Measurements from ENCODE around the gene GNAQ. TPM values are rescaled to one million over a fixed set of nuclear protein-coding genes. Genes with fewer than 3 reads are reported as not detected.

Gene GNAQ
- total RNA-seq, 1 experiment from 2014 or later, result 0.51 TPM

DNA sequence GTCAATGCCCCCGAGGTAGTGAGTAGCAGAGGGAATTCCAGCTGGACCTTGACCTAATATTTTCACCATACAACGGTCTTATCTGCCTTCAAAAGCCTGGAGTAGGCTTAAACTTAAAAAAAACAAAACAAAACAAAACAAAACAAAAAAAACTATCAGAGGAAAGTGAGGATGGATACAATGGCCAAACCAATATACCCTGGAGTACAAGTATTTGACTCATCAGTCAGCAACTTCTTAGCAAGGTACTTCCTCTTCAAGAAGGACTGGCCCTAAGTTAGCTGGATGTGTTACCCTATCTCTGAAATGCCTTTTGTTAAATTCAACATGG is 222.9 kb downstream of the GNAQ start:
- no peak overlapping the region for H3K9ac ChIP-seq (ENCODE audit: low read length)
- no peak overlapping the region for H3K27ac ChIP-seq (ENCODE audit: low read length)
- no peaks in the 10 kb centered on the region for H3K27me3 ChIP-seq (ENCODE audit: low read length)
- no TSS peak for BruUV-seq (replicated peaks)
- peaks cover 7% of the 10 kb centered on the region for H3K4me1 ChIP-seq (ENCODE audit: insufficient read depth, low read length)
- POLR2A ChIA-PET (ENCODE audit: unreplicated experiment), result no interaction called here
- no peaks in the 10 kb centered on the region for H3K9me3 ChIP-seq (ENCODE audit: low read length)
- DNase-seq, result peak; percentile 4
- no peaks in the 10 kb centered on the region for H3K9me2 ChIP-seq (replicated peaks; ENCODE audit: low read length)
- no peaks in the 10 kb centered on the region for H4K20me1 ChIP-seq (ENCODE audit: low read length)
- H3K79me2 ChIP-seq (ENCODE audit: low read length), result no peaks in the 10 kb centered on the region
- H3K36me3 ChIP-seq (ENCODE audit: low read depth, low read length), result no peaks in the 10 kb centered on the region
- H3K4me2 ChIP-seq (ENCODE audit: low read length), result no peak overlapping the region
- CTCF ChIA-PET, result no interaction called here
- no peaks in the 10 kb centered on the region for H3F3A ChIP-seq (ENCODE audit: low read length, unreplicated experiment)
- H3K4me3 ChIP-seq (ENCODE audit: low read length), result no peak overlapping the region
- intact Hi-C loops (cut with micrococcal nuclease), result no loop called here
- TF ChIP-seq EZH2 (IDR thresholded peaks at IDR 0.05; ENCODE audit: low read length, unreplicated experiment) (no peak), EZH2phosphoT487 (IDR thresholded peaks at IDR 0.05; ENCODE audit: borderline replicate concordance, low read length) (no peak)
- TF ChIP-seq, protein P1, sequence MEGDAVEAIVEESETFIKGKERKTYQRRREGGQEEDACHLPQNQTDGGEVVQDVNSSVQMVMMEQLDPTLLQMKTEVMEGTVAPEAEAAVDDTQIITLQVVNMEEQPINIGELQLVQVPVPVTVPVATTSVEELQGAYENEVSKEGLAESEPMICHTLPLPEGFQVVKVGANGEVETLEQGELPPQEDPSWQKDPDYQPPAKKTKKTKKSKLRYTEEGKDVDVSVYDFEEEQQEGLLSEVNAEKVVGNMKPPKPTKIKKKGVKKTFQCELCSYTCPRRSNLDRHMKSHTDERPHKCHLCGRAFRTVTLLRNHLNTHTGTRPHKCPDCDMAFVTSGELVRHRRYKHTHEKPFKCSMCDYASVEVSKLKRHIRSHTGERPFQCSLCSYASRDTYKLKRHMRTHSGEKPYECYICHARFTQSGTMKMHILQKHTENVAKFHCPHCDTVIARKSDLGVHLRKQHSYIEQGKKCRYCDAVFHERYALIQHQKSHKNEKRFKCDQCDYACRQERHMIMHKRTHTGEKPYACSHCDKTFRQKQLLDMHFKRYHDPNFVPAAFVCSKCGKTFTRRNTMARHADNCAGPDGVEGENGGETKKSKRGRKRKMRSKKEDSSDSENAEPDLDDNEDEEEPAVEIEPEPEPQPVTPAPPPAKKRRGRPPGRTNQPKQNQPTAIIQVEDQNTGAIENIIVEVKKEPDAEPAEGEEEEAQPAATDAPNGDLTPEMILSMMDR (conservative IDR thresholded peaks at IDR 0.05; ENCODE audit: low read depth, low read length), result no peak
- no peak for ATAC-seq
- no peak overlapping the region for H2AFZ ChIP-seq (ENCODE audit: low read length)

DNA sequence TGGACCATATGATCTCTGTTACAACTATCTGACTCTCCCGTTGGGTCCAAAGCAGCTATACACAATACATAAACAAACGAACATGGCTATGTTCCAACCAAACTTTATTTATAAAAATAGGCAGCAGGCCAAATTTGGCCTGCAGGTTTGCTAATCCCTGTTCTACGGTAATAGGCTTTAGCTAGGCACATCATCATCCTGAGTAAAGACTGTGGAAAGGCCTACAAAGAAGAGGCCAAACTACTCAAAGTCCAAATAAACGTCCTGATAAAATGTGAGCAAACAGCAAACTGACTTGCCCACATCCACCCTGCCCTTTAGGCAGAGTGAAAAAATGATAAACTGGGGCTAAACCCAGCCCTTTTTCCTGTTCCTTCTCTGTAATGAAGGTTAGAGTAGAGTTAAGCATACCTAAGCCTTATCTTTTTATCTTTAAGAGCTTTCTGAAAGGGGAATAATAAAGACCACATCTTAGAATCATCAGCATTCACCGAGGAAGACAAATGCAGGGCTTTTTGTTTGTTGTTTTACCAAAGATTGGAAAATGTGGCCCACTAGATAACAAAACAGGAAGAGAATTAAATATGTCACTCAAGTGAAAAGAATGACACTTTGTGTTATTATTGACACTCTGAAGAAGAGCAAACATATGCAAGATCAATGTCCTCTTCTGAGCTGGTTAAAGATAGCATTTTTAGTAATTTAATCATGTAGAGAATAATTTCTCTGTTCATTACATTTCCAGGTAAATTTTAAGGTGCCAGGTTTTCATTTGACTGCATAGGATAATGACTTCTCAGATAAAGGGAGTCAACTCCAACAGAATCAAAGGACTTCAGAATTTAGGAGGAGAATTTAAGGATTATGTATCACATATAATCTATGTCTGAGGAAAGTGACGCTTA is 223.5 kb downstream of the GNAQ start:
- POLR2A ChIA-PET (ENCODE audit: unreplicated experiment), result no interaction called here
- no peak overlapping the region for H3K27ac ChIP-seq (ENCODE audit: low read length)
- H3K4me1 ChIP-seq (ENCODE audit: insufficient read depth, low read length), result peaks cover 7% of the 10 kb centered on the region
- TF ChIP-seq EZH2phosphoT487 (IDR thresholded peaks at IDR 0.05; ENCODE audit: borderline replicate concordance, low read length) (no peak), EZH2 (IDR thresholded peaks at IDR 0.05; ENCODE audit: low read length, unreplicated experiment) (no peak)
- TF ChIP-seq, protein P1 (conservative IDR thresholded peaks at IDR 0.05; ENCODE audit: low read depth, low read length), result no peak
- CTCF ChIA-PET, result no interaction called here
- H3K9me3 ChIP-seq (ENCODE audit: low read length), result no peaks in the 10 kb centered on the region
- H3K79me2 ChIP-seq (ENCODE audit: low read length), result no peaks in the 10 kb centered on the region
- H3K4me2 ChIP-seq (ENCODE audit: low read length), result no peak overlapping the region
- intact Hi-C loops (cut with micrococcal nuclease), result no loop called here
- no peaks in the 10 kb centered on the region for H3K27me3 ChIP-seq (ENCODE audit: low read length)
- no peaks in the 10 kb centered on the region for H3K9me2 ChIP-seq (replicated peaks; ENCODE audit: low read length)
- H4K20me1 ChIP-seq (ENCODE audit: low read length), result no peaks in the 10 kb centered on the region
- H2AFZ ChIP-seq (ENCODE audit: low read length), result no peak overlapping the region
- no peak overlapping the region for H3K4me3 ChIP-seq (ENCODE audit: low read length)
- H3F3A ChIP-seq (ENCODE audit: low read length, unreplicated experiment), result no peaks in the 10 kb centered on the region
- no TSS peak for BruUV-seq (replicated peaks)
- no peaks in the 10 kb centered on the region for H3K36me3 ChIP-seq (ENCODE audit: low read depth, low read length)
- no peak for DNase-seq
- ATAC-seq, result no peak
- no peak overlapping the region for H3K9ac ChIP-seq (ENCODE audit: low read length)

- Histone ChIP-seq H3K4me3 (ENCODE audit: low read length) (no peak overlapping the region), H3K9ac (ENCODE audit: low read length) (no peak overlapping the region), H3K36me3 (ENCODE audit: low read depth, low read length) (no peaks in the 10 kb centered on the region), H3K79me2 (ENCODE audit: low read length) (no peaks in the 10 kb centered on the region), H3F3A (ENCODE audit: low read length, unreplicated experiment) (no peaks in the 10 kb centered on the region), H3K4me1 (ENCODE audit: insufficient read depth, low read length) (peaks cover 7% of the 10 kb centered on the region), H2AFZ (ENCODE audit: low read length) (no peak overlapping the region), H3K4me2 (ENCODE audit: low read length) (no peak overlapping the region), H3K27ac (ENCODE audit: low read length) (no peak overlapping the region), H3K27me3 (ENCODE audit: low read length) (no peaks in the 10 kb centered on the region), H3K9me3 (ENCODE audit: low read length) (no peaks in the 10 kb centered on the region), H3K9me2 (replicated peaks; ENCODE audit: low read length) (no peaks in the 10 kb centered on the region), H4K20me1 (ENCODE audit: low read length) (no peaks in the 10 kb centered on the region)
- CTCF ChIA-PET, result no interaction called here
- POLR2A ChIA-PET (ENCODE audit: unreplicated experiment), result no interaction called here
- ATAC-seq (peak; percentile 55), DNase-seq (peak; percentile 66)
- no TSS peak for BruUV-seq (replicated peaks)
- TF ChIP-seq EZH2 (IDR thresholded peaks at IDR 0.05; ENCODE audit: low read length, unreplicated experiment) (no peak), EZH2phosphoT487 (IDR thresholded peaks at IDR 0.05; ENCODE audit: borderline replicate concordance, low read length) (no peak)
- TF ChIP-seq, protein P1 (conservative IDR thresholded peaks at IDR 0.05; ENCODE audit: low read depth, low read length), result no peak
- intact Hi-C loops (cut with micrococcal nuclease), result no loop called here
Observed at GRCh38 chr9:77807281-77807683, 224.3 kb downstream of the GNAQ start.
